ENCODE measurements around the gene XRCC5. TPM values are rescaled to one million over a fixed set of nuclear protein-coding genes. Genes with fewer than 3 reads are reported as not detected.

Gene XRCC5
- total RNA-seq, 2 donors from 2014 or later: 116 to 152 TPM

GRCh38 chr2:216216951-216217903 is 108.1 kb downstream of the XRCC5 start:
- WGBS: 74% methylated on average over 7 of the region's 7 CpGs

DNA sequence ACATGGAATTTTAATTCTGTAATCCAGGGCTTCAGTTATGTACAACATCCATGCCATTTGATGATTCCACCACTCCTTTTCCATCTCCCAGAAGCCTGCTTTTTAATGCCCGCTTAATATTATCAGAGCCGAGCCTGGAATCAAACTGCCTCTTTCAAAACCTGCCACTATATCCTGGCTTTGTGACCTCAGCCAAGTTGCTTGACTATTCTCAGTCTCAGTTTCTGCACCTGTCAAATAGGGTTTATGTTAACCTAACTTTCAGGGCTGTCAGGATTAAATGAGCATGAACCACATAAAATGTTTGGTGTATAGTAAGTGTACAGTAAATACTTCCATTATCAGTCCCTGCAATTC is 108.7 kb downstream of the XRCC5 start:
- WGBS: 75% methylated on average over 2 of the region's 2 CpGs
- TF ChIP-seq POLR2AphosphoS5 (IDR thresholded peaks at IDR 0.05) (no peak), CTCF (IDR thresholded peaks at IDR 0.05) (no peak), POLR2A (IDR thresholded peaks at IDR 0.05) (no peak)
- Histone ChIP-seq H3K4me1 (replicated peaks) (no peaks in the 10 kb centered on the region), H3K36me3 (no peaks in the 10 kb centered on the region), H3K9me3 (no peaks in the 10 kb centered on the region), H3K27ac (no peak overlapping the region), H3K4me3 (no peak overlapping the region), H3K27me3 (replicated peaks; ENCODE audit: insufficient read depth) (no peaks in the 10 kb centered on the region)
- DNase-seq (ENCODE audit: low spot score): no peak
- intact Hi-C loops (cut with DNase I): no loop called here

More at GRCh38 chr2:216216951-216217903, 108.1 kb downstream of the XRCC5 start:
- Histone ChIP-seq H3K27me3 (replicated peaks; ENCODE audit: insufficient read depth) (no peaks in the 10 kb centered on the region), H3K9me3 (no peaks in the 10 kb centered on the region), H3K4me1 (replicated peaks) (no peaks in the 10 kb centered on the region), H3K36me3 (no peaks in the 10 kb centered on the region), H3K27ac (no peak overlapping the region), H3K4me3 (no peak overlapping the region)
- TF ChIP-seq POLR2AphosphoS5 (IDR thresholded peaks at IDR 0.05): no peak
- no peak for DNase-seq (ENCODE audit: low spot score)
- intact Hi-C loops (cut with DNase I): no loop called here

DNA sequence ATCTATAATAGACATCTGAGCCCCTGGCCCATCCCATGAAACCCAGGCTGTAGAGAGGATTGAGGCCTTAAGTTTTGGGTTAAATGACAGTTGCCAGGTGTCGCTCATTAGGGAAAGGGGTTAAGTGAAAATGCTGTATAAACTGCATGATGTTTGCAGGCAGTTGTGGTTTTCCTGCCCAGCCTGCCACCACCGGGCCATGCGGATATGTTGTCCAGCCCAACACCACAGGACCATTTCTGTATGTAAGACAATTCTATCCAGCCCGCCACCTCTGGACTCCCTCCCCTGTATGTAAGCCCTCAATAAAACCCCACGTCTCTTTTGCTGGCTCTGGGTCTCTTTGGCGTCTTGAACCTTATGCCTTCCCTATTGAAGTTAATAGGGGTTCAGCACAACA is 110.7 kb downstream of the XRCC5 start:
- Histone ChIP-seq H3K4me1 (replicated peaks) (no peaks in the 10 kb centered on the region), H3K4me3 (no peak overlapping the region), H3K27me3 (replicated peaks; ENCODE audit: insufficient read depth) (no peaks in the 10 kb centered on the region), H3K36me3 (no peaks in the 10 kb centered on the region), H3K27ac (no peak overlapping the region), H3K9me3 (no peaks in the 10 kb centered on the region)
- 89% methylated on average over 6 of the region's 6 CpGs for WGBS
- TF ChIP-seq POLR2AphosphoS5 (IDR thresholded peaks at IDR 0.05) (no peak), CTCF (IDR thresholded peaks at IDR 0.05) (no peak), POLR2A (IDR thresholded peaks at IDR 0.05) (no peak)
- intact Hi-C loops (cut with DNase I): no loop called here
- DNase-seq (ENCODE audit: low spot score): no peak

DNA sequence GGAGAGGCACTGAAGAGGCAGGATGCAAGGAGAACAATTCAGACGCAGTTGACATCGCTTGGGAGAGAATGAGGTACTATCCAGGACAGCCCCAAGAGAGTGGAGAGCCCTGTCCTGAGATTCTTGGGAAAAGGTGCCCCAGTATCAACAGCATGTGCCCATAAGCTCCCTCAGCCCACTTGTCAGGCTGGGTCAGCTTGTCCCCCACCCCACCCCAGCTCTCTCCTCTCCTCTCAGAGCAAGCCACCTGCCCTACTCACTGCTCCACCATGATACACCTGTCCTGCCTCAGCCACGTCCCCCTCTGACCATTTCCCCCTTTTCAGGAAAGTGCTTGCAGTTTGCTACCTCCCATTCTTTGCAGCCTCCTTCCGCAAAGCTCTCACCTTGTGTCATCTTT is 111.8 kb downstream of the XRCC5 start:
- no peaks in the 10 kb centered on the region for H3K9me3 ChIP-seq
- H3K36me3 ChIP-seq: no peaks in the 10 kb centered on the region
- intact Hi-C loops (cut with DNase I): no loop called here
- 87% methylated on average over 4 of the region's 4 CpGs for WGBS
- H3K4me3 ChIP-seq: no peak overlapping the region
- H3K27me3 ChIP-seq (replicated peaks; ENCODE audit: insufficient read depth): no peaks in the 10 kb centered on the region
- H3K4me1 ChIP-seq (replicated peaks): no peaks in the 10 kb centered on the region
- no peak for DNase-seq (ENCODE audit: low spot score)
- H3K27ac ChIP-seq: no peak overlapping the region
- TF ChIP-seq POLR2AphosphoS5 (IDR thresholded peaks at IDR 0.05): no peak
- no peak for TF ChIP-seq CTCF (IDR thresholded peaks at IDR 0.05)
- TF ChIP-seq POLR2A (IDR thresholded peaks at IDR 0.05): no peak

DNA sequence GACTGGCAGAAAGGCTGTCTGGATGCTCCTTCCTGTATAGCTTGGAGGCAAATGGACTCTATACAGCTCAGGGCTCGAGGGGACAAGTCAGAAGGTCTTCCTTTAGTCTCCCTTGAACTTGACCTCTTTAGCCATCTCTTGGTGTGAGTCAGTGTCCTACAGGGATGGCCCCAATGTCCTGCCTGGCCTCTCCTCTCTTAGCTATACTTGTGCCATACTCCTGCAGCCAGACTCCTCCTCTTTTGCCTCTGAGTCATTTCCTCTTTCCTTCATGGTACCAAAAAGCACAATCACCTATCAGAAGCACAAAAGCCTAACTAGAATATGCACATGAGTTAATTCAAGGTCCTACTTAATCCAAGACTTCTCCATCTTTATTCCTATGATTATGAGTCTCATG is 112.7 kb downstream of the XRCC5 start:
- TF ChIP-seq POLR2A (IDR thresholded peaks at IDR 0.05) (no peak), POLR2AphosphoS5 (IDR thresholded peaks at IDR 0.05) (no peak), CTCF (IDR thresholded peaks at IDR 0.05) (no peak)
- Histone ChIP-seq H3K27ac (no peak overlapping the region), H3K4me3 (no peak overlapping the region), H3K9me3 (no peaks in the 10 kb centered on the region), H3K4me1 (replicated peaks) (no peaks in the 10 kb centered on the region), H3K36me3 (no peaks in the 10 kb centered on the region), H3K27me3 (replicated peaks; ENCODE audit: insufficient read depth) (no peaks in the 10 kb centered on the region)
- DNase-seq (ENCODE audit: low spot score): no peak
- intact Hi-C loops (cut with DNase I): no loop called here
- 80% methylated on average over 1 of the region's 1 CpG for WGBS

Data from prostate gland (tissue), 2 donors.